ENCODE data around the gene ZBTB20. TPM values are rescaled to one million over a fixed set of nuclear protein-coding genes. Genes with fewer than 3 reads are reported as not detected.

The ZBTB20 gene
- total and polyA plus RNA-seq, 2 donors (not counting 1 experiment from before 2014, with no cell fraction given) = 4.0 to 123 TPM

- H3K4me1 ChIP-seq (ENCODE audit: control insufficient read depth in 2 of 2, insufficient read depth in 2 of 2, low read length in 2 of 2) = peaks cover 4 to 6% of the 10 kb centered on the region in 2 donors
- Mint-ChIP-seq H3K27me3 (no peaks in the 10 kb centered on the region), H3K4me3 (no peak overlapping the region), H3K27ac (no peak overlapping the region), H3K9me3 (ENCODE audit: insufficient read depth) (no peaks in the 10 kb centered on the region), H3K4me1 (peaks cover 25% of the 10 kb centered on the region)
- POLR2A ChIA-PET = no interaction called here
- no peak overlapping the region for H2AFZ ChIP-seq (ENCODE audit: insufficient read depth, low read depth, low read length, poor library complexity, severe bottlenecking)
- H3K79me2 ChIP-seq (ENCODE audit: control insufficient read depth, insufficient read depth, low read length) = no peaks in the 10 kb centered on the region
- H3K36me3 ChIP-seq (replicated peaks in 1 of 2; ENCODE audit: control extremely low read depth in 1 of 2, control insufficient read depth in 1 of 2, extremely low read depth in 1 of 2, insufficient read depth in 2 of 2, low read length in 1 of 2) = peaks cover 2 to 3% of the 10 kb centered on the region in 2 experiments
- no peaks in the 10 kb centered on the region for H3K9me3 ChIP-seq (ENCODE audit: control extremely low read depth in 1 of 3, control insufficient read depth in 2 of 3, insufficient read depth in 1 of 3, low read length in 2 of 3)
- H3K9ac ChIP-seq (ENCODE audit: low read length) = no peak overlapping the region
- intact Hi-C loops (cut with micrococcal nuclease) = no loop called here
- no peak overlapping the region for H3K27ac ChIP-seq (ENCODE audit: low read length in 2 of 2)
- no peak for DNase-seq
- WGBS (ENCODE audit: insufficient coverage) = 99% methylated on average over 7 of the region's 10 CpGs
- no peaks in the 10 kb centered on the region for H3K27me3 ChIP-seq (replicated peaks in 1 of 4; ENCODE audit: control extremely low read depth in 1 of 4, control insufficient read depth in 3 of 4, insufficient read depth in 4 of 4, low read length in 3 of 4)
- no peak overlapping the region for H3K4me3 ChIP-seq (ENCODE audit: control extremely low read depth in 1 of 5, extremely low read depth in 1 of 5, insufficient read depth in 1 of 5, low read depth in 2 of 5, low read length in 4 of 5)
- ATAC-seq (ENCODE audit: low read depth) = no peak
- TF ChIP-seq EZH2 (IDR thresholded peaks at IDR 0.05; ENCODE audit: borderline replicate concordance, insufficient read depth, low read depth, low read length, poor library complexity, severe bottlenecking) (no peak), CTCF (IDR thresholded peaks at IDR 0.05) (no peak)
- CTCF ChIA-PET = no interaction called here
- H4K20me1 ChIP-seq (ENCODE audit: control insufficient read depth, insufficient read depth, low read length, poor library complexity, severe bottlenecking) = no peaks in the 10 kb centered on the region
- H3K4me2 ChIP-seq (replicated peaks; ENCODE audit: low read depth, low read length, poor library complexity, severe bottlenecking) = no peak overlapping the region
Measured at GRCh38 chr3:114624571-114625181, 522.4 kb downstream of the ZBTB20 start.

- H2AFZ ChIP-seq (ENCODE audit: insufficient read depth, low read depth, low read length, poor library complexity, severe bottlenecking) = no peak overlapping the region
- no peak for TF ChIP-seq EZH2 (IDR thresholded peaks at IDR 0.05; ENCODE audit: borderline replicate concordance, insufficient read depth, low read depth, low read length, poor library complexity, severe bottlenecking)
- no peak for TF ChIP-seq CTCF (IDR thresholded peaks at IDR 0.05)
- ChIA-PET CTCF (no interaction called here), POLR2A (no interaction called here)
- H4K20me1 ChIP-seq (ENCODE audit: control insufficient read depth, insufficient read depth, low read length, poor library complexity, severe bottlenecking) = no peaks in the 10 kb centered on the region
- Mint-ChIP-seq H3K9me3 (ENCODE audit: insufficient read depth) (no peaks in the 10 kb centered on the region), H3K4me3 (no peak overlapping the region), H3K27ac (no peak overlapping the region), H3K4me1 (peaks cover 25% of the 10 kb centered on the region), H3K27me3 (no peaks in the 10 kb centered on the region)
- no peaks in the 10 kb centered on the region for H3K9me3 ChIP-seq (ENCODE audit: control extremely low read depth in 1 of 3, control insufficient read depth in 2 of 3, insufficient read depth in 1 of 3, low read length in 2 of 3)
- ATAC-seq (ENCODE audit: low read depth) = no peak
- H3K4me2 ChIP-seq (replicated peaks; ENCODE audit: low read depth, low read length, poor library complexity, severe bottlenecking) = no peak overlapping the region
- no peaks in the 10 kb centered on the region for H3K79me2 ChIP-seq (ENCODE audit: control insufficient read depth, insufficient read depth, low read length)
- no peaks in the 10 kb centered on the region for H3K27me3 ChIP-seq (replicated peaks in 1 of 4; ENCODE audit: control extremely low read depth in 1 of 4, control insufficient read depth in 3 of 4, insufficient read depth in 4 of 4, low read length in 3 of 4)
- H3K36me3 ChIP-seq (replicated peaks in 1 of 2; ENCODE audit: control extremely low read depth in 1 of 2, control insufficient read depth in 1 of 2, extremely low read depth in 1 of 2, insufficient read depth in 2 of 2, low read length in 1 of 2) = peaks cover 2 to 3% of the 10 kb centered on the region in 2 experiments
- peaks cover 4 to 6% of the 10 kb centered on the region in 2 donors for H3K4me1 ChIP-seq (ENCODE audit: control insufficient read depth in 2 of 2, insufficient read depth in 2 of 2, low read length in 2 of 2)
- no peak overlapping the region for H3K27ac ChIP-seq (ENCODE audit: low read length in 2 of 2)
- H3K9ac ChIP-seq (ENCODE audit: low read length) = no peak overlapping the region
- 100% methylated on average over 1 of the region's 6 CpGs for WGBS (ENCODE audit: insufficient coverage)
- no peak overlapping the region for H3K4me3 ChIP-seq (ENCODE audit: control extremely low read depth in 1 of 5, extremely low read depth in 1 of 5, insufficient read depth in 1 of 5, low read depth in 2 of 5, low read length in 4 of 5)
- no peak for DNase-seq
- intact Hi-C loops (cut with micrococcal nuclease) = no loop called here
Measured at GRCh38 chr3:114624047-114624445, 523.0 kb downstream of the ZBTB20 start.

All from B cell (primary cell).